SH-SY5Y (cell line): ENCODE data around the gene NDC1.

Experiments
- GATA2 ChIP-seq: IDR thresholded peaks from 2 replicates; pipeline ENCODE4 v1.6.1; 2011; ENCODE audit warnings: mild to moderate bottlenecking, low read depth, low read length
- GATA3 ChIP-seq: IDR thresholded peaks from 2 replicates; pipeline ENCODE4 v1.6.1; 2011; ENCODE audit warnings: low read depth, mild to moderate bottlenecking, low read length, moderate library complexity

The NDC1 gene

GRCh38 chr1:53792806-53793205 is 45.3 kb downstream of the NDC1 start:
- TF ChIP-seq GATA2: peak; percentile 80
- TF ChIP-seq GATA3: no peak

- no peak for TF ChIP-seq GATA2
- no peak for TF ChIP-seq GATA3
Measured at GRCh38 chr1:53787655-53788054, 50.4 kb downstream of the NDC1 start.

GRCh38 chr1:53783056-53783455 is 55.0 kb downstream of the NDC1 start:
- TF ChIP-seq GATA2: no peak
- no peak for TF ChIP-seq GATA3

GRCh38 chr1:53781654-53782053 is 56.4 kb downstream of the NDC1 start:
- TF ChIP-seq GATA3: no peak
- TF ChIP-seq GATA2: no peak

GRCh38 chr1:53777272-53777671 is 60.8 kb downstream of the NDC1 start:
- TF ChIP-seq GATA2 (no peak), GATA3 (no peak)

GRCh38 chr1:53771648-53772047 is 66.4 kb downstream of the NDC1 start:
- no peak for TF ChIP-seq GATA3
- no peak for TF ChIP-seq GATA2

GRCh38 chr1:53769780-53770179 is 68.3 kb downstream of the NDC1 start:
- TF ChIP-seq GATA3 (no peak), GATA2 (no peak)

- TF ChIP-seq GATA2: no peak
- TF ChIP-seq GATA3: no peak
Measured at GRCh38 chr1:53769184-53769583, 68.9 kb downstream of the NDC1 start.

GRCh38 chr1:53766831-53767405 is 71.2 kb downstream of the NDC1 start:
- TF ChIP-seq GATA2 (no peak), GATA3 (no peak)

GRCh38 chr1:53766194-53766742 is 71.8 kb downstream of the NDC1 start:
- TF ChIP-seq GATA3 (no peak), GATA2 (no peak)

- TF ChIP-seq GATA2 (no peak), GATA3 (no peak)
Measured at GRCh38 chr1:53765657-53766056, 72.4 kb downstream of the NDC1 start.

- TF ChIP-seq GATA2 (no peak), GATA3 (no peak)
Measured at GRCh38 chr1:53763911-53764310, 74.2 kb downstream of the NDC1 start.

- no peak for TF ChIP-seq GATA2
- no peak for TF ChIP-seq GATA3
Measured at GRCh38 chr1:53763461-53763860, 74.6 kb downstream of the NDC1 start.

- no peak for TF ChIP-seq GATA2
Measured at GRCh38 chr1:53755874-53756273, 82.2 kb downstream of the NDC1 start.

GRCh38 chr1:53754484-53755312 is 83.4 kb downstream of the NDC1 start:
- TF ChIP-seq GATA2: no peak
- TF ChIP-seq GATA3: no peak
